Neutrophil (primary cell): ENCODE data around the gene AHSG.

Source experiments
- H3K27ac ChIP-seq: fragments of 200-600 bp; sonication (generic); 2 replicates; pipeline ENCODE4 v1.5.1; 2016; ENCODE audit warnings: mild to moderate bottlenecking, moderate library complexity
- H3K27me3 ChIP-seq: fragments of 200-600 bp; sonication (generic); 2 replicates; pipeline ENCODE4 v1.6.0; 2016; ENCODE audit warnings: mild to moderate bottlenecking
- H3K36me3 ChIP-seq: fragments of 200-600 bp; sonication (generic); 2 replicates; pipeline ENCODE4 v1.5.1; 2017
- H3K4me1 ChIP-seq, 2 experiments: fragments of 200-600 bp in 1 of 2; sonication (generic) in 1 of 2; 1 replicate in 1 of 2; 2 replicates in 1 of 2; pipeline versions ENCODE4 v1.5.1 to v1.6.1; 2013 to 2016; ENCODE audit warnings: low read depth in 1 of 2, low read length in 1 of 2, mild to moderate bottlenecking in 1 of 2, moderate library complexity in 1 of 2; ENCODE audit not compliant: control insufficient read depth in 1 of 2, insufficient read depth in 1 of 2
- H3K4me3 ChIP-seq, 2 experiments: fragments of 200-600 bp in 1 of 2; sonication (generic) in 1 of 2; 1 replicate in 1 of 2; 2 replicates in 1 of 2; pipeline ENCODE4 v1.5.1; 2013 to 2016; ENCODE audit warnings: low read depth in 1 of 2, low read length in 1 of 2, mild to moderate bottlenecking in 1 of 2, moderate library complexity in 1 of 2
- H3K9me3 ChIP-seq: fragments of 200-600 bp; sonication (generic); 2 replicates; pipeline ENCODE4 v1.5.1; 2016
- CTCF ChIP-seq: fragments of 200-600 bp; sonication (generic); IDR thresholded peaks from 2 replicates; pipeline ENCODE4 v1.5.1; 2016; ENCODE audit warnings: antibody characterized with exemption

Gene AHSG

GRCh38 chr3:186594591-186595113 is 18.2 kb upstream of the AHSG start:
- no peaks in the 10 kb centered on the region for H3K9me3 ChIP-seq
- H3K36me3 ChIP-seq = no peaks in the 10 kb centered on the region
- no peak overlapping the region for H3K27ac ChIP-seq
- no peaks in the 10 kb centered on the region for H3K4me1 ChIP-seq
- no peak overlapping the region for H3K4me3 ChIP-seq
- no peaks in the 10 kb centered on the region for H3K27me3 ChIP-seq
- TF ChIP-seq CTCF = no peak

DNA sequence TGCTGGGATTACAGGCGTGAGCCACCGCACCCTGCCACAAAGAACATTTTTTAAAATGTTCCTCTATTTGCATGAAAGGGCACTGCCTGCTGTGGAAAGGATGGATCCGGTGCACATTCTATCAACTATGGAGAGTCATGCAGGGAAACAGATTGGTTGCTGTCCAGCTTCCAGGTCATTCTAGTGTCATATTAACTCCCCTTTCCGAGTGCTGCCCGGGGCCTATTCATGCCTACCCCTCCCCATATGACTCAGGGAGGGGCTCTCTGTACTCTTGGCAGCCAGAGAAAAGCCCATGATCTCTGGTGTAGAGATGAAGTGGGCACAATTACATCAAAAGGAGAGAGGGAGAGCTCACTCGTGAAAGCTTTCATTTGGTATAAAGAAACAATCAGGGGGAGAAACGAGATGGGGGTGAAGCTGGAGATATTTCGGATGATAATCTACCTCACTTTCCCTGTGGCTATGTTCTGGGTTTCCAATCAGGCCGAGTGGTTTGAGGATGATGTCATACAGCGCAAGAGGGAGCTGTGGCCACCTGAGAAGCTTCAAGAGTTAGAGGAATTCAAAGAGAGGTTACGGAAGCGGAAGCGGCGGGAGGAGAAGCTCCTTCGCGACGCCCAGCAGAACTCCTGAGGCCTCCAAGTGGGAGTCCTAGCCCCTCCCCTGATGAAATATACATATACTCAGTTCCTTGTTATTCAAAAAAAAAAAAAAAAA is 16.1 kb upstream of the AHSG start:
- TF ChIP-seq CTCF = no peak
- H3K27me3 ChIP-seq = no peaks in the 10 kb centered on the region
- no peak overlapping the region for H3K27ac ChIP-seq
- H3K4me3 ChIP-seq = no peak overlapping the region
- H3K36me3 ChIP-seq = no peaks in the 10 kb centered on the region
- no peaks in the 10 kb centered on the region for H3K9me3 ChIP-seq
- no peaks in the 10 kb centered on the region for H3K4me1 ChIP-seq

GRCh38 chr3:186598108-186598784 is 14.6 kb upstream of the AHSG start:
- no peak overlapping the region for H3K4me3 ChIP-seq
- no peak for TF ChIP-seq CTCF
- H3K36me3 ChIP-seq = no peaks in the 10 kb centered on the region
- no peak overlapping the region for H3K27ac ChIP-seq
- H3K4me1 ChIP-seq = no peaks in the 10 kb centered on the region
- no peaks in the 10 kb centered on the region for H3K9me3 ChIP-seq
- no peaks in the 10 kb centered on the region for H3K27me3 ChIP-seq

- no peak overlapping the region for H3K27ac ChIP-seq
- TF ChIP-seq CTCF = no peak
- no peaks in the 10 kb centered on the region for H3K36me3 ChIP-seq
- no peak overlapping the region for H3K4me3 ChIP-seq
- no peaks in the 10 kb centered on the region for H3K4me1 ChIP-seq
- no peaks in the 10 kb centered on the region for H3K9me3 ChIP-seq
- no peaks in the 10 kb centered on the region for H3K27me3 ChIP-seq
Measured at GRCh38 chr3:186598794-186599141, 14.1 kb upstream of the AHSG start.

- H3K9me3 ChIP-seq = no peaks in the 10 kb centered on the region
- no peak for TF ChIP-seq CTCF
- no peaks in the 10 kb centered on the region for H3K27me3 ChIP-seq
- no peak overlapping the region for H3K27ac ChIP-seq
- H3K4me3 ChIP-seq = no peak overlapping the region
- H3K36me3 ChIP-seq = no peaks in the 10 kb centered on the region
- no peaks in the 10 kb centered on the region for H3K4me1 ChIP-seq
Measured at GRCh38 chr3:186599142-186599784, 13.6 kb upstream of the AHSG start.
